Measurements from ENCODE around the gene FGF12. TPM values are rescaled to one million over a fixed set of nuclear protein-coding genes. Genes with fewer than 3 reads are reported as not detected.

The FGF12 gene
- total RNA-seq, 1 donor from 2014 or later = 9.8 TPM

GRCh38 chr3:192570821-192571791 is 156.2 kb downstream of the FGF12 start:
- no peaks in the 10 kb centered on the region for H3K4me1 Mint-ChIP-seq (ENCODE audit: unreplicated experiment)
- TF ChIP-seq, protein P1, sequence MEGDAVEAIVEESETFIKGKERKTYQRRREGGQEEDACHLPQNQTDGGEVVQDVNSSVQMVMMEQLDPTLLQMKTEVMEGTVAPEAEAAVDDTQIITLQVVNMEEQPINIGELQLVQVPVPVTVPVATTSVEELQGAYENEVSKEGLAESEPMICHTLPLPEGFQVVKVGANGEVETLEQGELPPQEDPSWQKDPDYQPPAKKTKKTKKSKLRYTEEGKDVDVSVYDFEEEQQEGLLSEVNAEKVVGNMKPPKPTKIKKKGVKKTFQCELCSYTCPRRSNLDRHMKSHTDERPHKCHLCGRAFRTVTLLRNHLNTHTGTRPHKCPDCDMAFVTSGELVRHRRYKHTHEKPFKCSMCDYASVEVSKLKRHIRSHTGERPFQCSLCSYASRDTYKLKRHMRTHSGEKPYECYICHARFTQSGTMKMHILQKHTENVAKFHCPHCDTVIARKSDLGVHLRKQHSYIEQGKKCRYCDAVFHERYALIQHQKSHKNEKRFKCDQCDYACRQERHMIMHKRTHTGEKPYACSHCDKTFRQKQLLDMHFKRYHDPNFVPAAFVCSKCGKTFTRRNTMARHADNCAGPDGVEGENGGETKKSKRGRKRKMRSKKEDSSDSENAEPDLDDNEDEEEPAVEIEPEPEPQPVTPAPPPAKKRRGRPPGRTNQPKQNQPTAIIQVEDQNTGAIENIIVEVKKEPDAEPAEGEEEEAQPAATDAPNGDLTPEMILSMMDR (conservative IDR thresholded peaks at IDR 0.05) = no peak
- no peaks in the 10 kb centered on the region for H3K27me3 Mint-ChIP-seq
- H3K9me3 Mint-ChIP-seq = peaks cover under 1% of the 10 kb centered on the region
- H3K4me3 Mint-ChIP-seq = peak overlapping the region; percentile 10
- no peak for DNase-seq (ENCODE audit: extremely low spot score, unreplicated experiment)
- H3K36me3 Mint-ChIP-seq = no peaks in the 10 kb centered on the region
- no peak overlapping the region for H3K27ac Mint-ChIP-seq

GRCh38 chr3:192570315-192570714 is 157.0 kb downstream of the FGF12 start:
- Mint-ChIP-seq H3K4me1 (ENCODE audit: unreplicated experiment) (no peaks in the 10 kb centered on the region), H3K9me3 (no peaks in the 10 kb centered on the region), H3K36me3 (no peaks in the 10 kb centered on the region), H3K27ac (no peak overlapping the region), H3K4me3 (no peak overlapping the region), H3K27me3 (no peaks in the 10 kb centered on the region)
- TF ChIP-seq, protein P1 (conservative IDR thresholded peaks at IDR 0.05) = no peak
- no peak for DNase-seq (ENCODE audit: extremely low spot score, unreplicated experiment)

DNA sequence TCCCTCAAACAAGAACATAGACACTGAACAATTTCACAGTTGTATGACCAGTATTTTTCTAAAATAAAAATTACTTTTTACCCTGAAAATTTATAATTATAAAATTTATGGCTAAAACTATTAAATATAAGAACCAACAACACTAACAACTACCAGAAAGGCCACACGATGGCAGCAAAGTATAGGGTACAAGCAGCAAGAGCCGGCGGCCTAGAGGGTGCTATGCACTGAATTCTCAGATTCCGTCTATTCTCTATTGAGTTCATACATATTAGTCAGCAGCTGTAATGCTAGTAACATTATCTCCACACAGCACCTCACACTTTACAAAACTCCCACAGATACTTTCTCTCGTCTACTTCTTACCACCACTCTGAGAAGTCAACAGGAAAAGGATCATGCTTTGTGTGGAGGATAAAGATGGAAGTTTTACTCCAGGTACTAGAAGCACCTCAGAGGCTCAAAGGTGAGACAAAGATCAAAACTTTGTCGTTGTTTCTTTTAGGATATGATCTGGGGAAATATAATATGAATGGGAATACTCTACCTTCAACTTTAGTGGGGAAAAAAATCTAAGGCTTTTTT is 160.5 kb downstream of the FGF12 start:
- TF ChIP-seq, protein P1 (conservative IDR thresholded peaks at IDR 0.05) = peak; percentile 94
- Mint-ChIP-seq H3K4me1 (ENCODE audit: unreplicated experiment) (no peaks in the 10 kb centered on the region), H3K36me3 (no peaks in the 10 kb centered on the region), H3K4me3 (no peak overlapping the region), H3K27me3 (no peaks in the 10 kb centered on the region), H3K9me3 (no peaks in the 10 kb centered on the region), H3K27ac (no peak overlapping the region)
- DNase-seq (ENCODE audit: extremely low spot score, unreplicated experiment) = no peak

GRCh38 chr3:192564611-192565010 is 162.7 kb downstream of the FGF12 start:
- DNase-seq (ENCODE audit: extremely low spot score, unreplicated experiment) = no peak
- no peaks in the 10 kb centered on the region for H3K27me3 Mint-ChIP-seq
- TF ChIP-seq, protein P1 (conservative IDR thresholded peaks at IDR 0.05) = no peak
- no peaks in the 10 kb centered on the region for H3K36me3 Mint-ChIP-seq
- H3K27ac Mint-ChIP-seq = no peak overlapping the region
- H3K4me3 Mint-ChIP-seq = no peak overlapping the region
- no peaks in the 10 kb centered on the region for H3K4me1 Mint-ChIP-seq (ENCODE audit: unreplicated experiment)
- no peaks in the 10 kb centered on the region for H3K9me3 Mint-ChIP-seq

GRCh38 chr3:192563417-192563816 is 163.9 kb downstream of the FGF12 start:
- H3K27me3 Mint-ChIP-seq = no peaks in the 10 kb centered on the region
- H3K4me1 Mint-ChIP-seq (ENCODE audit: unreplicated experiment) = no peaks in the 10 kb centered on the region
- H3K4me3 Mint-ChIP-seq = no peak overlapping the region
- no peaks in the 10 kb centered on the region for H3K9me3 Mint-ChIP-seq
- no peak overlapping the region for H3K27ac Mint-ChIP-seq
- no peaks in the 10 kb centered on the region for H3K36me3 Mint-ChIP-seq
- DNase-seq (ENCODE audit: extremely low spot score, unreplicated experiment) = no peak
- TF ChIP-seq, protein P1 (conservative IDR thresholded peaks at IDR 0.05) = no peak

Data from type B pancreatic cell (in vitro differentiated cells).